Astrocyte (in vitro differentiated cells and primary cell): ENCODE results near the gene ITGBL1. TPM values are rescaled to one million over a fixed set of nuclear protein-coding genes. Genes with fewer than 3 reads are reported as not detected.

Source experiments
- DNase-seq: peaks from one replicate; pipeline ENCODE4 v3.0.0-alpha.2; 2010; ENCODE audit warnings: low read depth
- FAIRE-seq: peaks from 2 replicates; lab custom pipeline; 2011; peaks lifted over from hg19 to GRCh38; lab: Jason Lieb, UNC
- H2AFZ ChIP-seq: 2 replicates; pipeline ENCODE4 v1.6.0; 2012; ENCODE audit warnings: low read depth, low read length, inconsistent platforms
- H3K27ac ChIP-seq: 2 replicates; pipeline ENCODE4 v1.5.1; 2011; ENCODE audit warnings: low read depth, low read length, inconsistent platforms
- H3K27me3 ChIP-seq: 2 replicates; pipeline ENCODE4 v1.6.0; 2011; ENCODE audit warnings: low read length, inconsistent platforms; ENCODE audit not compliant: insufficient read depth
- H3K36me3 ChIP-seq: 2 replicates; pipeline ENCODE4 v1.5.1; 2011; ENCODE audit warnings: low read length, inconsistent platforms; ENCODE audit not compliant: insufficient read depth
- H3K4me1 ChIP-seq: 2 replicates; pipeline ENCODE4 v1.5.1; 2011; ENCODE audit warnings: low read length, inconsistent platforms; ENCODE audit not compliant: insufficient read depth
- H3K4me2 ChIP-seq: 2 replicates; pipeline ENCODE4 v1.6.0; 2012; ENCODE audit warnings: low read length, inconsistent platforms
- H3K4me3 ChIP-seq: 2 replicates; pipeline ENCODE4 v1.5.1; 2011; ENCODE audit warnings: low read depth, mild to moderate bottlenecking, low read length, inconsistent platforms; ENCODE audit not compliant: insufficient read depth
- H3K79me2 ChIP-seq: 2 replicates; pipeline ENCODE4 v1.6.0; 2012; ENCODE audit warnings: mild to moderate bottlenecking, low read length, inconsistent platforms; ENCODE audit not compliant: insufficient read depth
- H3K9ac ChIP-seq: 2 replicates; pipeline ENCODE4 v1.6.0; 2012; ENCODE audit warnings: mild to moderate bottlenecking, low read length, inconsistent platforms
- H3K9me3 ChIP-seq: 2 replicates; pipeline ENCODE4 v1.5.1; 2012; ENCODE audit warnings: low read depth, mild to moderate bottlenecking, low read length, inconsistent platforms; ENCODE audit not compliant: insufficient read depth
- H4K20me1 ChIP-seq: 2 replicates; pipeline ENCODE4 v1.6.0; 2012; ENCODE audit warnings: low read length, inconsistent platforms; ENCODE audit not compliant: insufficient read depth
- H3K27ac Mint-ChIP-seq: one replicate; pipeline ENCODE4 v1.8.0; 2021; ENCODE audit warnings: mild to moderate bottlenecking, mixed read lengths; ENCODE audit not compliant: unreplicated experiment
- H3K27me3 Mint-ChIP-seq: one replicate; pipeline ENCODE4 v1.8.0; 2021; ENCODE audit warnings: low read depth, mixed read lengths; ENCODE audit not compliant: unreplicated experiment
- H3K36me3 Mint-ChIP-seq: one replicate; pipeline ENCODE4 v1.8.0; 2021; ENCODE audit warnings: low read depth, mixed read lengths; ENCODE audit not compliant: unreplicated experiment
- H3K4me1 Mint-ChIP-seq: one replicate; pipeline ENCODE4 v1.8.0; 2021; ENCODE audit warnings: low read depth, mixed read lengths; ENCODE audit not compliant: unreplicated experiment
- H3K4me3 Mint-ChIP-seq: one replicate; pipeline ENCODE4 v1.8.0; 2021; ENCODE audit warnings: mild to moderate bottlenecking, moderate library complexity, mixed read lengths; ENCODE audit not compliant: unreplicated experiment
- H3K9me3 Mint-ChIP-seq: one replicate; pipeline ENCODE4 v1.8.0; 2021; ENCODE audit warnings: mild to moderate bottlenecking, mixed read lengths; ENCODE audit not compliant: unreplicated experiment
- CTCF ChIP-seq: IDR thresholded peaks from 2 replicates; pipeline ENCODE4 v1.5.1; 2011; ENCODE audit warnings: low read depth, mild to moderate bottlenecking, inconsistent platforms, low read length, moderate library complexity; ENCODE audit not compliant: insufficient read depth
- EZH2 ChIP-seq: IDR thresholded peaks from 2 replicates; pipeline ENCODE4 v1.6.1; 2012; ENCODE audit warnings: mild to moderate bottlenecking, low read length, inconsistent platforms; ENCODE audit not compliant: insufficient read depth
- total RNA-seq: library from RNA; stranded (reverse); gene quantifications from 2 replicates; pipeline ENCODE4 v1.2.1, GENCODE V29; 2021

Gene ITGBL1
- total RNA-seq, 1 donor from 2014 or later = 0.14 TPM

- peak overlapping the region; percentile 27 for H3K4me2 ChIP-seq
- FAIRE-seq (no peak), DNase-seq (no peak)
- H4K20me1 ChIP-seq = no peaks in the 10 kb centered on the region
- H3K4me1 Mint-ChIP-seq = peaks cover 19% of the 10 kb centered on the region
- no peak for TF ChIP-seq CTCF
- TF ChIP-seq EZH2 = no peak
- no peaks in the 10 kb centered on the region for H3K27me3 Mint-ChIP-seq
- no peaks in the 10 kb centered on the region for H3K79me2 ChIP-seq
- no peaks in the 10 kb centered on the region for H3K4me1 ChIP-seq
- no peaks in the 10 kb centered on the region for H3K9me3 Mint-ChIP-seq
- H3K36me3 Mint-ChIP-seq = no peaks in the 10 kb centered on the region
- no peak overlapping the region for H3K4me3 Mint-ChIP-seq
- no peak overlapping the region for H3K9ac ChIP-seq
- H3K27ac Mint-ChIP-seq = peak overlapping the region; percentile 90
- no peak overlapping the region for H2AFZ ChIP-seq
- H3K4me3 ChIP-seq = no peak overlapping the region
- no peaks in the 10 kb centered on the region for H3K27me3 ChIP-seq
- no peaks in the 10 kb centered on the region for H3K36me3 ChIP-seq
- no peak overlapping the region for H3K27ac ChIP-seq
- H3K9me3 ChIP-seq = no peaks in the 10 kb centered on the region
Observed at GRCh38 chr13:101521371-101521770, 68.9 kb downstream of the ITGBL1 start.

- Histone ChIP-seq H3K4me1 (no peaks in the 10 kb centered on the region), H4K20me1 (no peaks in the 10 kb centered on the region), H3K9ac (no peak overlapping the region), H2AFZ (no peak overlapping the region), H3K36me3 (no peaks in the 10 kb centered on the region), H3K79me2 (no peaks in the 10 kb centered on the region), H3K9me3 (no peaks in the 10 kb centered on the region), H3K27me3 (no peaks in the 10 kb centered on the region), H3K4me2 (no peak overlapping the region), H3K27ac (no peak overlapping the region), H3K4me3 (no peak overlapping the region)
- no peak for TF ChIP-seq CTCF
- TF ChIP-seq EZH2 = no peak
- no peak overlapping the region for H3K4me3 Mint-ChIP-seq
- H3K4me1 Mint-ChIP-seq = peaks cover 19% of the 10 kb centered on the region
- no peak for DNase-seq
- H3K36me3 Mint-ChIP-seq = no peaks in the 10 kb centered on the region
- H3K27ac Mint-ChIP-seq = no peak overlapping the region
- H3K9me3 Mint-ChIP-seq = no peaks in the 10 kb centered on the region
- FAIRE-seq = no peak
- H3K27me3 Mint-ChIP-seq = no peaks in the 10 kb centered on the region
Observed at GRCh38 chr13:101522607-101523006, 70.1 kb downstream of the ITGBL1 start.

GRCh38 chr13:101523154-101524131 is 71.0 kb downstream of the ITGBL1 start:
- Histone ChIP-seq H4K20me1 (no peaks in the 10 kb centered on the region), H3K4me2 (peak overlapping the region; percentile 20), H2AFZ (no peak overlapping the region), H3K4me1 (no peaks in the 10 kb centered on the region), H3K4me3 (no peak overlapping the region), H3K27ac (no peak overlapping the region), H3K36me3 (no peaks in the 10 kb centered on the region), H3K27me3 (no peaks in the 10 kb centered on the region), H3K9ac (no peak overlapping the region), H3K9me3 (no peaks in the 10 kb centered on the region), H3K79me2 (no peaks in the 10 kb centered on the region)
- no peak for TF ChIP-seq EZH2
- TF ChIP-seq CTCF = no peak
- peak; percentile 78 for FAIRE-seq
- H3K9me3 Mint-ChIP-seq = no peaks in the 10 kb centered on the region
- no peak overlapping the region for H3K4me3 Mint-ChIP-seq
- H3K36me3 Mint-ChIP-seq = no peaks in the 10 kb centered on the region
- peaks cover 19% of the 10 kb centered on the region for H3K4me1 Mint-ChIP-seq
- DNase-seq = peak; percentile 78
- no peaks in the 10 kb centered on the region for H3K27me3 Mint-ChIP-seq
- H3K27ac Mint-ChIP-seq = no peak overlapping the region
